GM06990 (cell line): ENCODE measurements around the gene SEMA3A.

ENCODE experiments used
- DNase-seq: peaks from one replicate; pipeline ENCODE4 v3.0.0-alpha.2; 2011; ENCODE audit not compliant: insufficient read length; ENCODE audit errors: extremely low read depth
- H3K27me3 ChIP-seq: replicated peaks from 2 replicates; pipeline ENCODE4 v1.6.0; 2011; ENCODE audit warnings: low read length; ENCODE audit not compliant: control insufficient read depth, insufficient read depth
- H3K36me3 ChIP-seq: 2 replicates; pipeline ENCODE4 v1.5.1; 2011; ENCODE audit warnings: low read length; ENCODE audit not compliant: control insufficient read depth, insufficient read depth
- H3K4me3 ChIP-seq: replicated peaks from 2 replicates; pipeline ENCODE4 v1.5.1; 2011; ENCODE audit warnings: low read depth, mild to moderate bottlenecking, control low read depth, low read length
- TF ChIP-seq, protein P1 (sequence below): IDR thresholded peaks from 2 replicates; pipeline ENCODE4 v1.5.1; 2011; ENCODE audit warnings: low read length, control low read depth, mild to moderate bottlenecking, inconsistent platforms; ENCODE audit not compliant: insufficient read depth, poor library complexity, severe bottlenecking

The SEMA3A gene

DNA sequence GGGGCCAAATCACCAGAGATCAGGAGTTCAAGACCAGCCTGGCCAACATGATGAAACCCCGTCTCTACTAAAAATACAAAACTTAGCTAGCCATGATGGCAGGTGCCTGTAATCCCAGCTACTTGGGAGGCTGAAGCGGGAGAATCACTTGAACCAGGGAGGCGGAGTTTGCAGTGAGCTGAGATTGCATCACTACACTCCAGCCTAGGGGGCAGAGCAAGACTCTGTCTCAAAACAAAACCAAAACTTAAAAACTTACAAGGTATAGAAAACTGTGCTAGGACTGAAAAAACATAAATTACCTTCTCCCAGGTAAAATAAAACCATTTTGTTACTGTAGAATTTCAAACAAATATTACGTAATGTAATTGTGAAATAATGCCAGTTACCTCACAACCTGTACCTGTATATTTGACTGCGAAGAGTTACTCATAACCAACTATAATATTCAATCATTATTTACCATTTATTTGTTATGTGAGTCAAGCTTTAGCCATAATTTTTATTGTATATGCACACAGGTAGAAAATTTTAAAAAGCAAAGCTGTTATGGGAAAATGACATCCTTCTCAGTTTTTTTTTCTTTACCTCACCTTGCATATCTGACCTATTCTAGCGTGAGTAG, 180.9 kb downstream of the SEMA3A start:
- Histone ChIP-seq H3K36me3 (no peaks in the 10 kb centered on the region), H3K27me3 (no peaks in the 10 kb centered on the region), H3K4me3 (no peak overlapping the region)
- TF ChIP-seq, protein P1, sequence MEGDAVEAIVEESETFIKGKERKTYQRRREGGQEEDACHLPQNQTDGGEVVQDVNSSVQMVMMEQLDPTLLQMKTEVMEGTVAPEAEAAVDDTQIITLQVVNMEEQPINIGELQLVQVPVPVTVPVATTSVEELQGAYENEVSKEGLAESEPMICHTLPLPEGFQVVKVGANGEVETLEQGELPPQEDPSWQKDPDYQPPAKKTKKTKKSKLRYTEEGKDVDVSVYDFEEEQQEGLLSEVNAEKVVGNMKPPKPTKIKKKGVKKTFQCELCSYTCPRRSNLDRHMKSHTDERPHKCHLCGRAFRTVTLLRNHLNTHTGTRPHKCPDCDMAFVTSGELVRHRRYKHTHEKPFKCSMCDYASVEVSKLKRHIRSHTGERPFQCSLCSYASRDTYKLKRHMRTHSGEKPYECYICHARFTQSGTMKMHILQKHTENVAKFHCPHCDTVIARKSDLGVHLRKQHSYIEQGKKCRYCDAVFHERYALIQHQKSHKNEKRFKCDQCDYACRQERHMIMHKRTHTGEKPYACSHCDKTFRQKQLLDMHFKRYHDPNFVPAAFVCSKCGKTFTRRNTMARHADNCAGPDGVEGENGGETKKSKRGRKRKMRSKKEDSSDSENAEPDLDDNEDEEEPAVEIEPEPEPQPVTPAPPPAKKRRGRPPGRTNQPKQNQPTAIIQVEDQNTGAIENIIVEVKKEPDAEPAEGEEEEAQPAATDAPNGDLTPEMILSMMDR: no peak
- no peak for DNase-seq

- no peak for DNase-seq
- Histone ChIP-seq H3K4me3 (no peak overlapping the region), H3K36me3 (no peaks in the 10 kb centered on the region), H3K27me3 (no peaks in the 10 kb centered on the region)
- TF ChIP-seq, protein P1: no peak
Observed at GRCh38 chr7:84009782-84010181, 184.8 kb downstream of the SEMA3A start.

- Histone ChIP-seq H3K36me3 (no peaks in the 10 kb centered on the region), H3K4me3 (no peak overlapping the region), H3K27me3 (no peaks in the 10 kb centered on the region)
- no peak for DNase-seq
- TF ChIP-seq, protein P1: no peak
Observed at GRCh38 chr7:84009051-84009450, 185.5 kb downstream of the SEMA3A start.

DNA sequence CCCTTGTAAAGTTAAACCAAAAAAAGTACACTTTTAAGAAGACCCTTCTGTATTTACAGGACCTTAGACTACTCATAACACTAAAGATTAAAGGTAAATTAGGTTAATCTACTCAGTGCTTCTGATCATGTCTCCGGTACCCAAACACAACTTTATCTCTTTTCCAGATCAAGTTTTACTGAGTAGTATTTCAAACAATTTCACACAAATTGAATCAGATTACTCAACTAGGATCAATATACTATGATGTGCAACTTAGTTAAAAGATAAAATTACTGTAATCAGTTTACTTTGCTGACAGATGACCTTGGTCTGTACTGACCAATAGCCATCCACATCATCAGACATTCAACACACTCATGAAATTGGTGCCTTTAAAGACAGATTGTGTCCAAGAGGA, 191.4 kb downstream of the SEMA3A start:
- Histone ChIP-seq H3K4me3 (no peak overlapping the region), H3K36me3 (no peaks in the 10 kb centered on the region), H3K27me3 (no peaks in the 10 kb centered on the region)
- TF ChIP-seq, protein P1: no peak
- no peak for DNase-seq

DNA sequence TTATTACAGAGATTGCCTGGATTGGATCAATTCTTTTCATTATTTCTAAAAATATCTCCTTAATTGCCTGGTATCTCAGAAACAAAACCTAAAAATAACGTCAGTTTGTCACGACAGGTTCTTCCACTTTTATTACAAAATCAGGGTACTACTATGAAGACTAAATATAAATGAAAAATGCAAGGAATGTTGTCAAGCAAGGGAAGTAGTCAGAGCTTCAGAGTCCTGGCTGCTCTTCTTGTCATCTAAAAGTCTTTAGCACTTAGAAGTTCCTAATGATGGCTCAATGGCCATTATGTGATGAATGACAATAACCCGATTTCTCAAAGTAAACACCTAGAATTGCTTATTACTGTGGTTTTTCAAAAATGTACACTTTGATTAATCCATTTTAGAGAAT, 192.2 kb downstream of the SEMA3A start:
- DNase-seq: no peak
- H3K27me3 ChIP-seq: no peaks in the 10 kb centered on the region
- TF ChIP-seq, protein P1: no peak
- H3K4me3 ChIP-seq: no peak overlapping the region
- H3K36me3 ChIP-seq: no peaks in the 10 kb centered on the region

DNA sequence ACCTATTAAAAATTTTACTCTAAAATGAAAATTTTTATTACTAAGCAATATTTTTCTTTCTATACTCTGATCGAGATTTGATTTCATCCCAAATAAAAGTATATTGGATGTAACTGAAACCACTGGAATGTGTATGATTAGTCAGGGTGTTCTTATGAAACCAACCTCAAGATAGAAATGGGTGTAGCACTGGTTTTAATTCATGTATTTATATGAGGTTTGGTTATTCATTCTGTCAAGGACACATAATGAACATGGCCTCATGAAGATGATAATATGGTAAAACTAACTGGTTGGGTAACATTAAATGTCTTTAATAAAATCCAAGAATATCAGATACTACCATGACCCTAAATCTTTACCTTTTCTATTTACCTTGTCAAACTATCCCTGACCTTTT, 197.7 kb downstream of the SEMA3A start:
- Histone ChIP-seq H3K36me3 (no peaks in the 10 kb centered on the region), H3K27me3 (no peaks in the 10 kb centered on the region), H3K4me3 (no peak overlapping the region)
- DNase-seq: no peak
- TF ChIP-seq, protein P1: no peak
